ENCODE measurements around the gene SERINC5. TPM values are rescaled to one million over a fixed set of nuclear protein-coding genes. Genes with fewer than 3 reads are reported as not detected.
"Not testable (repeated sequence)": the region's sequence is repeated elsewhere in the genome, so short reads cannot be mapped to it uniquely, and the experiment has no call there.

The SERINC5 gene
- total and polyA plus RNA-seq, 12 donors, result 2.3 to 21.9 (median 14.8) TPM

DNA sequence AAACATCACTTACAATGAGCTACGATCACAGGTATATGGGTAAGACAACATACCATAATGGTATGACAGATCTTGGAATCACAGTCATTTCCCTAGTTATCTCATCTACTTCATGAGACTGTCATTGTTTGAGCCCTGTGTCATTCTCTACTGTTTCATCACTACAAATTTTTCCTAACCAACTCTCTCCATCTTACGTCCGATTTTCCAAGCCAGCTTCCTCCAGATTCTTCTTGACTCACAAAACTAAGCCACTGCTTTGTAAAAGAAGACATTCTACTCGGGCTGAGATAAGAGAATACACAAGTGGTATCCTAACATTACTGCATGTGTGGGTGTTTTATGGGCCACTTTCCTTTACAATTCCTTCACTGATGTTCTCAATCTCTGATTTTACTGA is 49.6 kb downstream of the SERINC5 start:
- intact Hi-C loops (cut with DNase I), result loop anchor here in 1 of 10 donors (10.0 kb wide), 1 partner anchor 49 kb away; the partner anchor contains the start of gene SERINC5
- Histone ChIP-seq H3K4me3 (no peak overlapping the region), H3K4me1 (peaks cover 9 to 57% (median 47%) of the 10 kb centered on the region in 9 donors), H3K36me3 (peaks cover 0 to 24% (median 3%) of the 10 kb centered on the region in 9 donors), H3K9me3 (peaks cover 0 to 9% (median 0%) of the 10 kb centered on the region in 11 donors), H3K27me3 (no peaks in the 10 kb centered on the region), H3K27ac (peak overlapping the region in 8 of 10 donors; percentile 26 to 64 (median 61))
- 69 to 79% methylated on average over 4 of the region's 4 CpGs for WGBS, 2 donors
- ATAC-seq, result peak in 6 of 8 donors; percentile 24 to 77 (median 40)
- no peak for TF ChIP-seq CTCF (IDR thresholded peaks at IDR 0.05)
- no peak for DNase-seq

GRCh38 chr5:80205846-80206245 is 50.0 kb downstream of the SERINC5 start:
- intact Hi-C loops (cut with DNase I), result loop anchor here in 1 of 10 donors (10.0 kb wide), 1 partner anchor 49 kb away; the partner anchor contains the start of gene SERINC5
- peaks cover 9 to 61% (median 47%) of the 10 kb centered on the region in 9 donors for H3K4me1 ChIP-seq
- peak overlapping the region in 8 of 10 donors; percentile 31 to 64 (median 58) for H3K27ac ChIP-seq
- H3K9me3 ChIP-seq, result peaks cover 0 to 9% (median 0%) of the 10 kb centered on the region in 11 donors
- no peak for TF ChIP-seq CTCF (IDR thresholded peaks at IDR 0.05)
- 84 to 93% methylated on average over 4 of the region's 4 CpGs for WGBS, 2 donors
- H3K27me3 ChIP-seq, result no peaks in the 10 kb centered on the region
- peaks cover 0 to 29% (median 5%) of the 10 kb centered on the region in 9 donors for H3K36me3 ChIP-seq
- no peak for ATAC-seq
- DNase-seq, result no peak
- H3K4me3 ChIP-seq, result no peak overlapping the region

DNA sequence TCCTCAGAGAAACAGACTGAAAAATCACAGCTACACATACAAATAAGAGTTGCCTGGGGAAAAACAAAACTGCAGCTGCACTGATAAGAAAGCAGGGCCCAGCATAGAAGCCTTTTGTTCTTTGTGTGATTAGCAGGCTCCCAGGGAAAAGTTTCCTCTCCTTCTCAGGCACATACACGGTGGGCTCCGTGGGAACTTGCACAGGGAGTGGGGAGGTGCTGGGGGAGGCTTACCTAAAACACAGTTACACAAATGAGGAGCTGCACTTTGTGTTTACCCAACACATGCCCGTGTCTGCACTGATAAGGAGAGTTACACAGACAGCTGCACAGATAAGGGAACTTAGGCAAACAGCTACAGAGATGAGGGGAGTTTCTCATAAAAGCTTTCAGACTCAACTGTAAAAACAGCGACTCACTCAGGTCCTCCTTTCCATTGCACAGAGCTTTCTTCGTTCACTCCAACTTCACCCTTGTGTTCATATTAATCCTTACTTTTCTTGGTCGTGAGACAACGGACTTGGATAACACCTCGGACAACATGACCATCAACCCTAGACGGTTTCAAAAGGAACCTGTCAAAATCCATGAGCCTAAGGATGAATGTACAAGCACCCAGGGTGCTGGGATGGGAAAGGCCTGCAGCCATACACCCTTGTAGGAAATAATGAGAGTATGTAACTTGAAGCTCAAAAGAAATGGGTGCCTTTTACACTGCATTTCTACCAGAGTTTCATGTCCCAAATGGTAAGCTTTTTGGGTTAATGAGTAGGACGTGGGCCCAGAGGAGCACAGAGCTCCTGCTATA is 50.8 kb downstream of the SERINC5 start:
- Histone ChIP-seq H3K4me1 (peaks cover 9 to 61% (median 45%) of the 10 kb centered on the region in 9 donors), H3K4me3 (no peak overlapping the region), H3K27ac (peak overlapping the region in 9 of 10 donors; percentile 10 to 64 (median 61)), H3K27me3 (no peaks in the 10 kb centered on the region), H3K9me3 (peaks cover 0 to 9% (median 0%) of the 10 kb centered on the region in 11 donors), H3K36me3 (peaks cover 0 to 31% (median 5%) of the 10 kb centered on the region in 9 donors)
- TF ChIP-seq CTCF (IDR thresholded peaks at IDR 0.05), result no peak
- intact Hi-C loops (cut with DNase I), result loop anchor here in 1 of 10 donors (10.0 kb wide), 1 partner anchor 50 kb away; the partner anchor contains the start of gene SERINC5
- peak; percentile 56 to 74 (median 62) for ATAC-seq
- peak in 1 of 2 donors; percentile 36 for DNase-seq
- WGBS, 2 donors, result 54% methylated on average over 10 of the region's 10 CpGs

GRCh38 chr5:80201763-80202162 is 54.1 kb downstream of the SERINC5 start:
- H3K9me3 ChIP-seq, H3K4me3 ChIP-seq, H3K27ac ChIP-seq, DNase-seq, ATAC-seq, H3K27me3 ChIP-seq: not testable (repeated sequence)
- intact Hi-C loops (cut with DNase I), result loop anchor here in 1 of 10 donors (10.0 kb wide), 1 partner anchor 53 kb away; the partner anchor contains the start of gene SERINC5
- Histone ChIP-seq H3K4me1 (peaks cover 8 to 67% (median 40%) of the 10 kb centered on the region in 9 donors), H3K36me3 (peaks cover 0 to 31% (median 5%) of the 10 kb centered on the region in 9 donors)
- 82 to 90% methylated on average over 7 of the region's 7 CpGs for WGBS, 2 donors
